ENCODE results near the gene KIAA1671.
"Not testable (repeated sequence)": the region's sequence is repeated elsewhere in the genome, so short reads cannot be mapped to it uniquely, and the experiment has no call there.

KIAA1671 gene

DNA sequence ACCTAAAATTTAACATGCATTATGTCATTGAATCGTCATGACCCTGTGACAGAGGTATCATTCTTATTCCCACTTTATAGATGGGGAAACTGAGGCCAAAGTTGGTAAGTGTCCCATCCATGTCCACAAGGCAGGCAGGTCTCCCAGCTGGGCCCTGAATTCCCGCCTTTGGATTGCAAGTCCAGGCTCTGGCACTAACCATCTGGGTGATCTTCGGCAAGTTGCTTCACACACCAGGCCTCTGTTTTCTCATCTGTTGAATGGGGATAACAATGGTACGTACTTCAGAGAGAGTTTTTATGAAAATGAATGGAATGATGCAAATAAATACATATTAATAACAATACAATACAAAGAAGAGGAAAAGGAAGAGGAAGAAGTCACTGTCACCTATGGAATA, 250.6 kb downstream of the KIAA1671 start:
- DNase-seq (ENCODE audit: low spot score): no peak

DNA sequence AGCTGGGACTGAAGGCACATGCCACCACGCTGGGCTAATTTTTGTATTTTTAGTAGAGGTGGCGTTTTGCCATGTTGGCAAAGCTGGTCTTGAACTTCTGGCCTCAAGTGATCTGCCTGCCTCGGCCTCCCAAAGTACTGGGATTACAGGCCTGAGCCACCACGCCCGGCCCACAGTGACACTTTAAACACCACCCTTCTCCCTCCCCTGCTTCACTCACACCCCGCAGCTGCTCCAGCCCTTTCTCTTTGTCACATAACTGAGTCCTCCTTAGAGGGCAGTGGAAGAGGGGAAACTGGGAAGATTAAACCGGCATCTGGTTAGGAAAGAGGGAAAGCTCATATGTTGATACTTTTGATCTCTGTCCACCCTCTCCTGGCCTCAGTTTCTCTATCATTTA, 252.0 kb downstream of the KIAA1671 start:
- not testable (repeated sequence) for DNase-seq (ENCODE audit: low spot score)

DNA sequence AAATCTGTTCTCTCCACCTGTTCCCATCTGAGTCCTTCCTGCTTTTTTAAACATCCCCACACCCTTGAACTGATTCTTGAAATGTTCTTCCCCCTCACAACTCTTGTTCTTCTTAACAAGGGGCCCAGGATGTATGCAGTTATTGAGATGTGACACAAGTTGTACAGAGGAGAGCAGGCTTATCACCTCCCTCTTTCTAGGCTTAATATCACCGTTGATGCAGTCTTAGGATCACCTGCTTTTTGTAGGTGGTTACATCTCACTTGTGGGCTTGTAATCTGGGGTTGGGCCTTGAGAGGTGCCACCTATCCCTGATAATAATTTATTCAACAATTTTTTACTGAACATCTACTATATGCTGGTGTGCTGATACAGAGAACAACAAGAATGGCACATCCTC, 253.3 kb downstream of the KIAA1671 start:
- DNase-seq (ENCODE audit: low spot score): no peak

DNA sequence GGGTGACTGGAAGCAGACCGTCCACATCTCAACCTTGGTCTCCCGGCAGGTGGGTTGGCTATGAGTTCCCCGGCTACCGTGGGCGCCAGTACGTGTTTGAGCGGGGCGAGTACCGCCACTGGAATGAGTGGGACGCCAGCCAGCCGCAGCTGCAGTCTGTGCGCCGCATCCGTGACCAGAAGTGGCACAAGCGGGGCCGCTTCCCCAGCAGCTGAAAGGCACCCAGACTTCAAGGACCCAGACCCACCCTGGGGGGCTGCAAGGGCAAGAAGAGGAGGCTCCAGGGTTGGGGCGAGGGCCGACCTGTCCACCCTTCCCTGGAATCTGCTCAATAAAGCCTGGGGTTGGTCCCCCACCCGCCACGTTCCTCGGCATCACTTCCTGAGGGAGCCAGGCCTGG, 254.5 kb downstream of the KIAA1671 start:
- no peak for DNase-seq (ENCODE audit: low spot score)

DNA sequence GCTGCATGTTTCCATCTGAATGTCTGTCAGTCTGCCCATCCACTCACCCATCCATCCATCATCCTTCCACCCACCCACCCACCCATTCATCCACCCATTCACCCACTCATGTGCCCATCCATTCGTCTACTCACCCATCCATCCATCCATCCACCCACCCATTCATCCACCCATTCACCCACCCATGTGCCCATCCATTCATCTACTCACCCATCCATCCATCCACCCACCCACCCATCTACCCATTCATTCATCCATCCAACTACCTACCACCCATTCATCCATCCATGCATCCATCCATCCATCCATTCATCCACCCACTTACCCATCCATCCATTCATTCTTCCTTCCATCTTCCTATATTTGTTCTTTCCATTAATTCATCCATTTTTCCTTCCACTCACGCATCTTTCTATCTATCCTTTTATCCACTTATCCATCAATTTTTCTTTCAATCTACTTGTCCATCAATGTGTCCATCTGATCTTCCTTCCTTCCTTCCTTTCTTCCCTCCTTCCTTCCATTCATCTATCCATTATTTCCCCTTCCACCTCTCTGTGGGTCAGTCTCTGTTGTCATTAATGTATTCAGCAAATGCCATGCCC, 255.1 kb downstream of the KIAA1671 start:
- DNase-seq (ENCODE audit: low spot score): no peak

DNA sequence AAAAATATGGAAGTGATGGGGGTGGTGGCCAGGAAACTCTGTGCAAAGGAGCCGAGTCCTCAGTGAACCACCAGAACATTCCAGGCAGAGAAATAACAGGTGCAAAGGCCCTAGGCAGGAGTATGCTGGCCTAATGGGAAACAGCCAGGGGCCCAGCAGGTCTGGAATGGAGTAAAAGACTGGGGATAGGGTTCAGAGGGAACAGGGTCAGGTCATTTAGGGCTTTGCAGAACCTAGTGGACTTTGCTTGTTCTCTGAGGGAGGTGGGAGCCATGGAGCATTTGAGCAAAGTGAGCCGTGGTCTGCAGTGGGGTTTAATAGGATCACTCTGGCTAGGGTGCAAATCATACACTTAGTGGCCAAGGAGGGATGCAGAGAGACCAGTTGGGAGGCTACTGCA, 255.8 kb downstream of the KIAA1671 start:
- no peak for DNase-seq (ENCODE audit: low spot score)

DNA sequence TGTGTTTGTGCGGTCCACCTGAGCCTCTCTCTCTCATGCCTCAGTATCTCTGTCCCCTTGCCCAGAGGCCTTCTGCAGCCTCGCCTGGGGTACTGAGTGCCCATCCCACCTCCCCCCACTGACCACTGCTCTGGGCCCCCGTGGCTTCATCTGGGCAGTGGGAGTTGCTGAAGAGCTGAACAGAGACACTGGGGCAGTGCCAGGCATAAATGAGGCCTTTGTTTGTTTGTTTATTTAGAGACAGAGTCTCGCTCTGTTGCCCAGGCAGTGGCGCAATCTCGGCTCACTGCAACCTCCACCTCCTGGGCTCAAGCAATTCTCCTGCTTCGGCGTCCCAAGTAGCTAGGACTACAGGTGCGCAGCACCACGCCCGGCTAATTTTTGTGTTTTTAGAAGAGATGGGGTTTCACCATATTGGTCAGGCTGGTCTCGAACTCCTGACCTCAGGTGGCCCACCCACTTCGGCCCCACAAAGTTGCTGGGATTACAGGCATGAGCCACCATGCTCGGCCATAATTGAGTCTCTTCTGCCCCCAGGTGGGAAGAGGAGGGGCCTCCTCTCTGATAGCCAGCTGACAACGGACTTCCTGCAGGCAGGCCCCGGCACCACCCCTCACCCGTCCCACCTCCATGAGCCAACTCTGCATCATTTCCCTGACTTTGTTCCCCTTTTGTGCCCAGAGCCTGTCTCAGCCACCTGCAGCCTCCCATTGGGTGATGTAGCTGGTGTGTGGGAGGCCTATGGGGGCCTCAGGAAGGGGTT, 256.4 kb downstream of the KIAA1671 start:
- DNase-seq (ENCODE audit: low spot score): no peak

DNA sequence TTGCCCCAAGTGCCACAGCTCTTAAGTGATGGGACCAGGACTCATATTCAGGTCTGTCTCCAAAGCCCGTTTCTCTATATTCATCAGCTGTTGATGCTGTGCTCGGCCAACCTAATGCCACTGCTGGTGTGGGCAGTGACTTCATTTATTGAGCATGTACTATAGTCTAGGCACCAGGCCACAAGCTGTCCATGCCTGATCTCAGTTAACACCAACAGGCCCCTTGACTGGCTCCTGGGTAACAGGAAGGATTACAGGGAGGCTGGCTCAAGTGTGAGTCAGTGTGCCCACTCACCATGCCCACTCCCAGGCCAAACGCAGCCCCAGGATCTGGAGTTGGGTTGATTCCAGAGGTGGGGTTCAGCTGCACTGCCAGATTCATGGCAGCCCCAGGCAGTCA, 258.3 kb downstream of the KIAA1671 start:
- DNase-seq (ENCODE audit: low spot score): no peak

DNA sequence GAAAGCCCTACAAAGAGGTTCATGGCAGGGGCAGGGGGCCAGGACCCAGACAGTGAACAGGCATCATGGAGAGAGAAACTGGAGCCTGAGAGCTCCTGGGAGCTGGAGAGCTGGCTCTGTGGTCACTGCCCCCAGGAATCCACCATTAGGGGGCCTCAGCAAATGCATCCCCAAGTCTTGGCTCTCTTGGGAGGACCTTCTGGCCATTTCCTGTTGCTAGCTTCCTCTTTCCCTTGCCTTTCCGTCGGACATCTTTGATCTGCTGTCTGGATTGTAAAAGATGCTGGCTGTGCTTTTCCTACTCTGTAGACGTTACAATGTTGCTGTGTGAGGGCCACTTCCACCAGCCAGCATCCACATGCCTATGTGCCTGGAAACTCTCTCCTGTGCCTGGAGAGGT, 259.8 kb downstream of the KIAA1671 start:
- no peak for DNase-seq (ENCODE audit: low spot score)

DNA sequence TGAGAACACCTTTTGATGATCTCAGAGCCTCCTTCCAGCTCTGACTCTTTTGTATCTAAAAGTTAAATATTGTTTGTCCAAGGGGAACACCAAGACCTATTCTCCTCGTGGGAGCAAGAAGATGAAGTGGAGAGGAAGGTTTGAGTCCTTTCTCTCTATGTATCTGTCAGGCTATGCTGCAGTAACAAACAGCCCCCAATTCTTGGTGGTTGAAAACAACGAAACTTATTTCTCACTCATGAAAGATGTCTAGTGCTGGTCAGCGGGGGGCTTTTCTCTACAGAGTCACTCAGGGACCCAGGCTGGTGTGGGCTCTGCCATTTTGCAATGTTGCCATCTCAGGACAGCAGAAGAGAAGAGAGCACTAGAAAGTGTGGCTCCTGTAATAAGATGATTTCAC, 260.7 kb downstream of the KIAA1671 start:
- no peak for DNase-seq (ENCODE audit: low spot score)

DNA sequence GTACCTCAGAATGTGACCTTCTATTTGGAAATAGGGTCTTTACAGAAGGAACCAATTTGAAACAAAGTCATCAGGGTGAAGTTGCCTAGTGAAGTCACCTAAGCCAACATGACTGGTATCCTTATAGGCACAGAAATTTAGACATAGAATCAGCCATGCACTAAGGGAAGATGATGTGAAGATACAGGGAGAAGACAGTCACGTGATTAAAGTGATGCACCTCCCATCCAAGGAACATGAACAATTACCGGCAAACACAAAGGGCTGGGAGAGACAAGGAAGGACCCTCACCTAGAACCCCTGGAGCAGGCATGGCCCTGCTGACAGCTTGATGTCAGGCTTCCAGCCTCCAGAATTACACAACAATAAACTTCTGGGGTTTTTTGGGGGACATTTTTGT, 263.7 kb downstream of the KIAA1671 start:
- DNase-seq (ENCODE audit: low spot score): no peak

DNA sequence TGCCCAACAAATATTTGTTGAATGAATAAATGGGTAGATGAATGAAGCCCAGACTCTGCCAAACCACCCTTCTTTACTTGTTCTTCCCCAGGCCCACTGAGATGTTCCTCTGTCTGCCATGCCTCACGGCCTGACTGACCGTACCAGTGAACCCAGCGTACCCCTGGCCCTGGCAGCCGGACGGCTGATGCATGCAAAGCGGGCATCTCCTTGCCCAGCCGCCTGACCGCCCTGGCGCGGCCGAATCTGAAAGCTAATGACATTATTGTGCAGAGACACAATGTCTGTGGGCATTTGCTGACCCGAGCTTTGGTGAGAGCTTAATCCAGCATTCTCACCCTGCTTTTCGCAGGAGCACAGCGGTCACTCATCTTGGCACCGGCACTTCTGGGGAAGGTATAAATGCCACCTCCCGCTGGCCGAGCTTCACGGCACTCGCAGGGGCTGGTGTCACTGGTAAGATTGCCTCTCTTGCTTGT, 266.7 kb downstream of the KIAA1671 start, which contains the start of gene CRYBB2:
TSS of gene CRYBB2 (plus strand) at position 429 of the 479 bp plus-strand sequence. CDS start 1,791 bp downstream, outside the sequence.
- no peak for DNase-seq (ENCODE audit: low spot score)

DNA sequence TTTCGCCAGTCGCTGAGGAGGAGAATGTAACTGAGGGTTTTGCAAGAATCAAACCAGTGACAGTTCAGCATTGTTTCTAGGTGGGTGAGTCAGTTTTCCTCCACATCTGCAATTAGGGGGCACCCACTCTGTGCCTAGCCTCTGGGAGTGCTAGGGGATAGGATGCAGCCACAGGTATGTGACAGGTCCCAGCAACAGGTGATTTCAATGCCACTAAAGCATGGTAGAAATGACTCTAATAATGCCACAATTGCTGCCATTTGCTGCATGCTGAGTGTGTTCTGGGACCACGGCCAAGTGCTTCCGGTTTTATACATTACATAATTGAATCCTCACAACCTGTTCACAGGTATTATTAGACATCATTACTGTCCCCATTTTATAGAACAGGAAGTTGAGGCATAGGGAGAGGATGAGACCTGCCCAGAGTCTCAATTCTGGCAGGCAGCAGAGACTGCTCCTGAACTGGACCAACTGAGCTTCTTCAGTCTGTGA, 267.5 kb downstream of the KIAA1671 start:
- DNase-seq (ENCODE audit: low spot score): no peak

DNA sequence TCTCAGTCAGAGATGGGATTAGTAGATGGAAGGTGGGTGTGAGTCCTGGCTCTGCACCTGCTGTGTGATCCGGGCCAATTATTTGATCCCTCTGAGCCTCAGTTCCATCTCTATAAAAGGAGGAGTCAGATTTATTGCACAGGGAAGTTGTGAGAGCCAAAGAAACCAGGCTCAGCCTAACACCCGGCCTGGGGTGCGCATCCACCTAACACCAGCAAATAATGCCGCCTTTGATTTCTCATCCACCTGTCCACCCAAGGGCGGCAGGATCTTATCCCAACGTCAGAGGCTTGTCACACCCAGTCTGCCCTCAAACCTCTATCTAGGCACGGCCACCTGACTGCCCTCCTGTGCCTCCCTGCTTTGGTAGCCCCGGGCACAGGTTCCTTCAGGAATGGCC, 269.3 kb downstream of the KIAA1671 start:
- DNase-seq (ENCODE audit: low spot score): no peak

DNA sequence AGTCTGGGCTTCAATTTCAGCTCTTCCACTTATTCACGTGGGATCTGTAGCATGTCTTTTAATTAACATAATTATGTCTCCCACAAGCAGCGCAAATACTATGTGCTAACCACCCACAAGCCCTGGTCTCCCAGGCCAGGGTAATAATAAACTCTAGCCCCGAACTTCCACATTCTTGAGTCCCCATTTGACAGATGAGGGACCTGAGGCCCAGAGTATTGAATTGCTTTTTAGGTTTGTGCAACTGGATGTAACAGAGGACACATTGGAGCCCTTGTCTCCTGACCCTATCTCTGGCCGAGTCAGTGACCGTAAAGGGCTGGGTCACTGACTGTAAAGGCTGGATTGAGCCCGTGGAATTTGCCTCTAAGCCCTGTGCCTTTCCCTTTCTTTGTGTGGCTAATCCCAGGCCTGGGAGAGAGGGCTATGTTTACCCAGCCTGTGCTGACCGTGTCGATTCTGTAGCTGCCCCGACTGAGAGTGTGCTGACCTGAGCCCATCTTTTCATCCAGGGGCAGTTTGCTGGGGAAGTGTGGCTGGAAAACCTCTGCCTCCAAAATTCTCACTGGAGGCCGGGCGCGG, 270.8 kb downstream of the KIAA1671 start:
- DNase-seq (ENCODE audit: low spot score): no peak

DNA sequence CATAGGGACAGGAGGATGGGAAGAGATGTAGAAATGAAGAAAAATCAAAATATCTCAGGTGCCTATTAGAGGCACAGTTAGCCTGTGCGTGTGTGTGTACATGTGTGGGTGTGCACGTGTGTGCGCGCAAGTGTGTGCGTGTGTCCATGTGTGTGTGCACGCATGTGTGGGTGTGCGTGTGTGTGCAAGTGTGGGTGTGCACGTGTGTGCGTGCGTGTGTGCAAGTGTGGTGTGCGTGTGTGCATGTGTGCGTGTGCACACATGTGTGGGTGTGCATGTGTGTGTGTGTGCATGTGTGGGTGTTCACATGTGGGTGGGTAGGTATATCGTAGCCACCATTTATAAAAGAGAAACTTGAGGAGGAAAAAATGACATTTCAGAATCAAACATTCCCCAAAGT, 276.3 kb downstream of the KIAA1671 start:
- DNase-seq (ENCODE audit: low spot score): no peak

DNA sequence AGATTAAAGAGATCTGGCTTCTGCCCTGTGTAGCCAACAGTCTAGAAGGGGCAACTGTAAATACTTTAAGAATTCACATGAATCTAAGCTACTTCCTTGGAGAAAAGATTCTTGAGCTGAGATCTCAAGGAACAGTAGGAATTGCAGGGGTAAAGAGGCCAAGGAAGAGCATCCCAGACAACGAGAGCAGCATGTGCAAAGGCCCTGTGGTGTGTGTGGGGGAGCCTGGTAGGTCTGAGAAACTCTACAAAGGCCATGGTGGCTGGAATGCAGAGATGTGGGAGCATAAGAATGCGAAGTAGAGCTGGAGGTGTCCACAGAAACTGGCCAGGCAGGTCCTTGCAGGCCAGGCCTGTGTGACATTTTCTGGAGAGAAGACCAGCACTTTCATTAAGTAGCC, 278.2 kb downstream of the KIAA1671 start:
- not testable (repeated sequence) for DNase-seq (ENCODE audit: low spot score)

DNA sequence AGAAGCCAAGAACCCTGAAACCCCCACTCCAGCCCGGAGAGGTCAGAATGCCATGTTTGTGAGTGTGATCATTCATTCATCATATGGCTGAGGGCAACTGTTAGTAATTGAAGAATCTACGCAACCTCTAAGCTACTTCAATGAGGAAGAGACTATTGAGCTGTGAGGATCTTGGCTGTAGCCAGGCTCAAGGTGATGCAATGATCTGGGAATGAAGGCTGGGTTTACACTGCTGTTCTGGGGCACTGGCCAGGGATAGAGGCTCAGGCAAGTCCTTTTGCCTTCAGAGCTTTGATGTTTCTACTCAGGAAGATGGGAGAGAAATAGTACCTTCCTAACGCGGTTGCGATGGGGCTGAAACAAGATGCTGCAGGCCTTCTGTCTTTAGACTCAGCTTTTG, 279.8 kb downstream of the KIAA1671 start:
- DNase-seq (ENCODE audit: low spot score): no peak

DNA sequence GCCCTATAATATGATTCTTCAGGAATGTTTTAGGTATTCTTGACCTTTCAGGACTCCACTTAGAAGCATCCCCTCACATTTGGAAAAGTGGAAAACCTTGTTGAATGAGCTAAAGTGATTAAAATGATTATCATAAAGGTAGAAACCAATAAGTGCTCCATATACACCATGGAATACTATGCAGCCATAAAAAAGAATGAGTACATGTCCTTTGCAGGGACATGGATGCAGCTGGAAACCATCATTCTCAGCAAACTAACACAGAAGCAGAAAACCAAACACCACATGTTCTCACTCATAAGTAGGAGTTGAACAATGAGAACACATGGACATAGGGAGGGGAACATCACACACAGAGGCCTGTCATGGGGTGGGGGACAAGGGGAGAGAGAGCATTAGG, 281.2 kb downstream of the KIAA1671 start:
- not testable (repeated sequence) for DNase-seq (ENCODE audit: low spot score)

DNA sequence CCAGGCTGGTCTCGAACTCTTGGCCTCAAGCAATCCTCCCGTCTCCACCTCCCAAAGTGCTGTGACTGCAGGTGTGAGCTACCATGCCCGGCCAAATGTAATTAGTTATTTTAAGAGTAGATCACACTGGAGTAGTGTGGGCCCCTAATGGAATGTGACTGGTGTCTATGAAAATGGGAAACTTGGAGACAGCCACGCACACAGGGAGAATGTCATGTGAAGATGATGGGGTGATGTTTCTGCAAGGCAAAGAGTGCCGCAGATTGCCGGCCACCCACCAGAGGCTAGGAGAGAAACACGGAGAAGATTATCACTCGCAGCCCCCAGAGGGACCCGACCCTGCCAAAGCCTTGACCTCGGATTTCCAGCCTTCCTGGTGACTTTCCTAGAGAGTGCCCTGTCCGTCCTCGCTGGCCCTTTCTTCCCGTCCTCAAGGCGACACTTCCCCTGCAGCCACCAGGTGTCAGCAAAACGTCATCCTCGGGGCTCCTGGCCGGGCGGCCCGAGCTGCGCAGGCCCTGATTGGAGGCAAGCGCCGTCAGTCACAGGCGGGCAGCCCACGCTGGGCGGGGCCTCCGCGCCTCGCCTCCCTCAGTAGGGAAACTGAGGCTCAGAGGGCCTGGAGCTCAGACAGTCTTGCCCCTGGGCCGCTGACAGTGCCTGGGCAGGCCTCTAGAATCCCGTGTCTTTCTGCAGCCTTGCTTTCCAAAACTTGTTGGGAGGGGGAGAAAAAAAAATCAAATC, 283.2 kb downstream of the KIAA1671 start:
- peak; percentile 89 for DNase-seq (ENCODE audit: low spot score)

DNA sequence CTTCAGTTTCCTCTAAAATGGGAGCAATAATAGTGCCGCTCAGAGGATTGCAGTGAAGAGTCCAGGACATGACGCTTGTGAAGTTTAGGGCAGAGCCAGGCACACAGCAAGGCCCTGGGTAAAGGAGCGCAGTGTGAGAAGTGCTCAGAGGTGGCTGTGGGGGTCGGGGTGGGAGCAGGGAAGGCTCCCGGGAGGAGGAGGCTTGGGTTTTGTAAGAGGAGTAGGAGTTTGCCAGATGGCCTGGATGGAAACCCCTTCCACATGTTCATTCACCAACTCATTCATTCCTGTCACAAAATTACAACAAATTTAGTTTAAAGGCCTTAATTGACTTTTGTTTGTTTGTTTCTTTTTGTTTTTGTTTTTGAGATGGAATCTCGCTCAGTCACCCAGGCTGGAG, 283.9 kb downstream of the KIAA1671 start:
- DNase-seq (ENCODE audit: low spot score): no peak

DNA sequence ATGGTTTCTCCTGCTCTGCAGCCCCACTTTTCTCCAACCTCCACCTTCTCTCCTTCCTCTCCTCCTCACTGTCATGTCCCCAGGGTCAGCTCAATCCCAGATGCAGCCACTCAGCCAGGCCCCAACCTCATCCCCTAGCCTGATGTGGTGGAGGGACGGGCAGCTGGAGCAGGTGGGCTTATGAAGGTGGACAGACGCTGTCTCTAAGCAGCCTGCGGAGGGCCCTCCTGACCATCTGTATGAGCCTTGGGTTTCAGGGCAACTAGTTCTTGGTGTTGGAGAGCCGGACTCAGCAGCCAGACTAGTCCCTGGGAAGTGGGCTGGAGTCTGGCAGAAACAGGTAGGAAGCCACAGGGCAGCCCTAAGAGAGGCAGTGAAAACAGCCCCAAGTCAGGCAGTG, 285.0 kb downstream of the KIAA1671 start:
- DNase-seq (ENCODE audit: low spot score): no peak
